ENCODE results near the gene HSPA12A.
"Not testable (repeated sequence)": the region's sequence is repeated elsewhere in the genome, so short reads cannot be mapped to it uniquely, and the experiment has no call there.

Gene HSPA12A

DNA sequence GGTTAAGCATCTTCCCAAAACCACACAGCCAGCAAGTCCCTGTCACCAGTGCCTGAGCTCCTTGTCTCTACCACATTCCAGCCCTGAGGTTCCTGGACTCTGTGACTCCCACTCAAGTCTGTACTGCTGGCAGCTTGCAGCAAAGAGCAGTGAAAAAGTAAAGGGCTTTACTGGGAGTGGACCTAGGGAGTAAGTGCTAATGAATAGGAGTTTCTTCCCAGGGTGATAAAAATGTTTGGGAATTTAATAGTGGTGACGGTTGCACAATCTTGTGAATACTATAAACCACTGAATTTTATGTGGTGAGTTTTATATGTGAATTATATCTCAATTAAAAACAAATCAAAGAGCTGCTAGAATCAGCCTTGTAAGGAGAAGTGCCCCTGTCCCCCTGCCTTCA lies 22.6 kb downstream of the HSPA12A start:
- no peaks in the 10 kb centered on the region for H3K27me3 ChIP-seq (ENCODE audit: insufficient read depth, low read length)
- H3K4me1 ChIP-seq (ENCODE audit: insufficient read depth, low read length) = peaks cover 3% of the 10 kb centered on the region; the same call in 1 of the 2 replicates
- no peaks in the 10 kb centered on the region for H3K9me3 ChIP-seq (ENCODE audit: insufficient read depth, low read depth, low read length)
- H3K27ac ChIP-seq (ENCODE audit: low read length) = no peak overlapping the region
- H3K36me3 ChIP-seq (ENCODE audit: insufficient read depth, low read depth, low read length) = no peaks in the 10 kb centered on the region
- no peak overlapping the region for H3K9ac ChIP-seq (ENCODE audit: low read depth, low read length)
- no peak overlapping the region for H3K4me3 ChIP-seq (ENCODE audit: low read length)

DNA sequence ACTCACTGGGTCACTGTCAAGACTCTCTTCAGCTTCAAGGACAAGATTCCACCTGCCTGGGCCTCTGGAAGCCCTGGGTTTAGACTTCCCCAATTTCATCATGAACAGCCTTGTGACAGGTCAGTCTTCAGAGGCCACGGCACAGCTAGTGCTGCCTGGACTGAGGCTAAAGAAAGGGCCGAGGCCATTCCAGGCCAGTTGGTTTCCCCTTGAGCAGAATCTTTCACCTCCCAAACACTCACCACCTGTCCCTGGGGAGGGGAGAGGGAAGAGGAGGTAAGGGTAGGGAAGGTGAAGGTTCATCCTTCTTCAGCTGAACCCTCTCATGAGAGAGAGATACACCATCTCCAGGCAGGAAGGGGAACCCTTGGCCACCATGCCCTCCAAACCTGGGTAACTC lies 24.3 kb downstream of the HSPA12A start:
- Histone ChIP-seq H3K36me3 (ENCODE audit: insufficient read depth, low read depth, low read length) (no peaks in the 10 kb centered on the region), H3K27ac (ENCODE audit: low read length) (no peak overlapping the region), H3K9me3 (ENCODE audit: insufficient read depth, low read depth, low read length) (no peaks in the 10 kb centered on the region), H3K4me3 (ENCODE audit: low read length) (no peak overlapping the region), H3K4me1 (ENCODE audit: insufficient read depth, low read length) (peaks cover 3% of the 10 kb centered on the region; the same call in 1 of the 2 replicates), H3K9ac (ENCODE audit: low read depth, low read length) (no peak overlapping the region), H3K27me3 (ENCODE audit: insufficient read depth, low read length) (no peaks in the 10 kb centered on the region)

DNA sequence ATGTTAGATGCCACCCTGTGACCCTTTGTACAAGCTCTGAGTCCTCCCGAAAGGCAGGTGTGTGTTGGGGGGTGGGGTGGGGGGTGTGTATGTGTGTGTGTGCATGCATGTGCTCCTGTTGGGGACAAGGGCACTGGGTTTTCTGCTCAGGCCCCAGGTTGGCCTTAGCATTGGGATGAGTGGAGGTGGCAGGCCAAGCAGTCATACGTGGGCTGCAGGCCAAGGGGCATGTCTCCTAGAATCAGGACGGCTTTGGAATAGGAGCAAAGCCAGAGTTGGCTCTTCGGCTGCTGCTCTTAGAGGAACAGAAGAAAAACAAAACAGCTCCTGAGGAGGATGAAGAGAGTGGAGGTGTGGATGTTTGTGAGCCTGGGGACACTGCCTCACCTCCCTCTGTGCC lies 26.0 kb downstream of the HSPA12A start:
- Histone ChIP-seq H3K9me3 (ENCODE audit: insufficient read depth, low read depth, low read length) (no peaks in the 10 kb centered on the region), H3K36me3 (ENCODE audit: insufficient read depth, low read depth, low read length) (no peaks in the 10 kb centered on the region), H3K9ac (ENCODE audit: low read depth, low read length) (no peak overlapping the region), H3K4me1 (ENCODE audit: insufficient read depth, low read length) (no peaks in the 10 kb centered on the region; the same call in 1 of the 2 replicates), H3K4me3 (ENCODE audit: low read length) (no peak overlapping the region), H3K27ac (ENCODE audit: low read length) (no peak overlapping the region), H3K27me3 (ENCODE audit: insufficient read depth, low read length) (no peaks in the 10 kb centered on the region)

DNA sequence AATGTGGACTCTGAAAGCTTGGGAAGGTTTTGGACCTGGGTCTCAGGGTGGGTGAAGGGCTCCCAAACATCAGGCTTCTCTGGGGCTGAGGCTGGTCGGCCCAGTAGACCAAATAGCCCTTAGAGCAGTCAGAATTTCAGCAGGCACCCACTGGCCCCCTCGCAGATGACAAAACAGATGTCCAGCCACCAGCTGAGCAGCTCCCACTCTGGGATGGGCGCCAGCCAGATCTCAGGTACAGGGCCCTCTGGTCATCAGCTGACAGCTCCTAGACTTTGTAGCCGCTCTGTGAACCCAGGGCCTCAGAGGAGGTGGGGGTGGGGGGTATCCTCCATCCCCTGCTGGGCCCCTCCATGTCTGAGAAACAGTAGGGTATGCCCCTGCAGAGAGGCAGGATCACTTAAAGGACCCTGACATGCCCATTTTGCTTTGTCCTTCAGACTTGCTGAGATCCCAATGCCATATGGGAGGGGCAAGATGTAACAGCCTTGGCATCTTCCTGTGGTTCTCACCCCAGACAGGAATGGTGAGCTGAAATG lies 26.5 kb downstream of the HSPA12A start:
- Histone ChIP-seq H3K27me3 (ENCODE audit: insufficient read depth, low read length) (no peaks in the 10 kb centered on the region), H3K9me3 (ENCODE audit: insufficient read depth, low read depth, low read length) (no peaks in the 10 kb centered on the region), H3K36me3 (ENCODE audit: insufficient read depth, low read depth, low read length) (no peaks in the 10 kb centered on the region), H3K4me1 (ENCODE audit: insufficient read depth, low read length) (no peaks in the 10 kb centered on the region; the same call in 1 of the 2 replicates), H3K4me3 (ENCODE audit: low read length) (no peak overlapping the region), H3K27ac (ENCODE audit: low read length) (no peak overlapping the region), H3K9ac (ENCODE audit: low read depth, low read length) (no peak overlapping the region)

DNA sequence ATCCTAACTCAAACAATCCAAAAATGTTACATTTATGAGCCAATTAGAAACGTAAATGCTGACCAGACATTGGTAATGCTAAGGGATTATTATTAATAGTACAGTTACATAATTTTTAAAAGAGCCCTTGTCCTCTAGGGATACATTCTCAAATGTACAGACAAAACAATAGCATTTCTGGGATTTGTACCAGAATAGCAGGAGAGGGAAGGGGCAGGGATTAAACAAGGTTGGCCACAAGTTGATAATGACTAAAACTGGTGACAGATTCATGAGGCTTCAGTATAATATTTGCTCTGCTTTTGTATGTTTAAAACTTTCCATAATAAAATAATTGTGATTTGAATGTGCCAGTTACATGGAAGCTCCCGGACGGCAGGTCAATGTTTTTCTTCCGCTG lies 27.0 kb downstream of the HSPA12A start:
- H3K27me3 ChIP-seq (ENCODE audit: insufficient read depth, low read length) = no peaks in the 10 kb centered on the region
- H3K27ac ChIP-seq (ENCODE audit: low read length) = no peak overlapping the region

DNA sequence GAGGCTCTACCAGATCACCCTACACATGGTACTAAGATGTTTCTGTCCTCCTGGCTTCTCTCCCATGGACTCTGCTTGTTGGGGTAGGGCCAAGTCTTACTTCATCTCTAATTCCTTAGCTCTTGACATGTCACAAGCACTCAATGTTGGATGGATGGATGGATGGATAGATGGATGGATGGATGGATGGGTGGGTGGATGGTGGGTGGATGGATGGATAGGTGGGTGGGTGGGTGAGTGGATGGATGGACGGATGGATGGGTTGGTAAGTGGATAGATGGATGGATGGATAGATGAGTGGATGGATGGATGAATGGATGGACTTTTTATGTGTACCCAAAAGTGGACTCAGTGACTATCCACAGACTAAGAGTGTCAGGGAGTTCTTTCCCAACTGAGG lies 28.5 kb downstream of the HSPA12A start:
- no peaks in the 10 kb centered on the region for H3K4me1 ChIP-seq (ENCODE audit: insufficient read depth, low read length)
- no peaks in the 10 kb centered on the region for H3K36me3 ChIP-seq (ENCODE audit: insufficient read depth, low read depth, low read length)
- H3K9me3 ChIP-seq (ENCODE audit: insufficient read depth, low read depth, low read length) = no peaks in the 10 kb centered on the region
- H3K27ac ChIP-seq (ENCODE audit: low read length) = no peak overlapping the region
- no peak overlapping the region for H3K4me3 ChIP-seq (ENCODE audit: low read length)
- no peaks in the 10 kb centered on the region for H3K27me3 ChIP-seq (ENCODE audit: insufficient read depth, low read length)
- no peak overlapping the region for H3K9ac ChIP-seq (ENCODE audit: low read depth, low read length)

More for the DNA sequence above, 27.0 kb downstream of the HSPA12A start:
- Histone ChIP-seq H3K4me1 (ENCODE audit: insufficient read depth, low read length) (no peaks in the 10 kb centered on the region), H3K36me3 (ENCODE audit: insufficient read depth, low read depth, low read length) (no peaks in the 10 kb centered on the region), H3K9me3 (ENCODE audit: insufficient read depth, low read depth, low read length) (no peaks in the 10 kb centered on the region), H3K4me3 (ENCODE audit: low read length) (no peak overlapping the region), H3K9ac (ENCODE audit: low read depth, low read length) (no peak overlapping the region)

DNA sequence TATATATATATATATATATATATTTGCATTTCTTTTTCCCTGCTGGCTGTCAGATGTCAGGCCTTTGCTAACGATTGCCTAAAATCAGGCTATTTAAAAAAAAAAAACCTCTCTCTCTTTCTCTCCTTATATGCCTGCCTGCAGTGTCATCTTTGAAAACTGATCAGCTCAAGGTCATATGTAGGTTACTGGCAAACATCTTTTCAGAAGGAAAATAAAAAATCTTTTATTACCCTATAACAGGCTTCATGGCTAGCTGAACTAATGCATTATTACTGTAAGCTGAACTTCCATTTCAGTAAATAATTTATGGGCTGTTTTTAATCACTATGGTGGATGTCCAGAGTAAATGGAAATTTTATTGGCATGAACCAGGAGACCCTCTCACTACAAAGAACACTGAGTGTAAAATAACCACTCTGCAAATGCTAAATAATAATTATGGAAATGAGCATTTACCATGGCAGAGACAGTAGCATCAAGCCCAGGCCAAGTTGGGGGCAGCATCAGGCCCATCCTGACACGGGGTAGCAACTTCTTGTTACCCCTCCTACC lies 29.3 kb downstream of the HSPA12A start:
- Histone ChIP-seq H3K27ac (ENCODE audit: low read length) (no peak overlapping the region), H3K4me1 (ENCODE audit: insufficient read depth, low read length) (no peaks in the 10 kb centered on the region), H3K9ac (ENCODE audit: low read depth, low read length) (no peak overlapping the region), H3K9me3 (ENCODE audit: insufficient read depth, low read depth, low read length) (no peaks in the 10 kb centered on the region), H3K27me3 (ENCODE audit: insufficient read depth, low read length) (no peaks in the 10 kb centered on the region), H3K4me3 (ENCODE audit: low read length) (no peak overlapping the region), H3K36me3 (ENCODE audit: insufficient read depth, low read depth, low read length) (no peaks in the 10 kb centered on the region)

DNA sequence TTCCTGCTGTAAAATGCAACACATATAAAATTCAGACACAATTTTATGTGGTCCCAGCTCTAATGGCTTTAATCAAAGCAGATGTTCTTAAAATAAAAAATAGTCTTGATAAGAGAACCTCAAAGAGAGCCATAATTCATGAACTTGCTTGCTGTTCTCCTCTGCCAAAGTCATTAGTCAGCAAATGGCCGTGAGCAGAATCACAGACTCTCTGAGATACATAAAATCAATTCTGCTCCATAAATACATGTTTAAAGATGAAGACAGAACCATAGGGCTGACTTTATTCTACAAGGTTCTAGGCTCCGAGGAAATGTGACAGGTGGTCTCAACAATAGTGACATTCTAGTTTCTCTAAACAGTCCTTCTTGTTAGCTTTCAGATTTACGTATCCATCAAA lies 29.8 kb downstream of the HSPA12A start:
- H3K9me3 ChIP-seq (ENCODE audit: insufficient read depth, low read depth, low read length) = no peaks in the 10 kb centered on the region
- H3K9ac ChIP-seq (ENCODE audit: low read depth, low read length) = no peak overlapping the region
- H3K27ac ChIP-seq (ENCODE audit: low read length) = no peak overlapping the region
- H3K4me3 ChIP-seq (ENCODE audit: low read length) = no peak overlapping the region
- H3K4me1 ChIP-seq (ENCODE audit: insufficient read depth, low read length) = peaks cover 1% of the 10 kb centered on the region; the same call in 1 of the 2 replicates
- H3K27me3 ChIP-seq (ENCODE audit: insufficient read depth, low read length) = no peaks in the 10 kb centered on the region
- H3K36me3 ChIP-seq (ENCODE audit: insufficient read depth, low read depth, low read length) = no peaks in the 10 kb centered on the region

DNA sequence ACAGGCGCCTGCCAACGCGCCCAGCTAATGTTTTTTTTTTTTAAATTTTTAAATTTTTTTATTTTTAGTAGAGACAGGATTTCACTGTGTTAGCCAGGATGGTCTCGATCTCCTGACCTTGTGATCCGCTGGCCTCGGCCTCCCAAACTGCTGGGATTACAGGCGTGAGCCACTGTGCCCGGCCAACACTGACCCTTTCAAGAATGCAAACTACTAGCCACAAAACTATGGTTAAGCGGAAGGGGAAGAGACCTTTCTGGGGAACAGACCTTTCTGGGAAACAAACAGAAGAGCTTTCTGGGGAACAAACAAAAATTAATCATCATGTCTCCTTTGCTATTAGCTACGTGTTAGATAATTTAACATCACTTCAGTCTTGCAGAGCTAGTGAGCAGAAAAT lies 30.6 kb downstream of the HSPA12A start:
- not testable (repeated sequence) for H3K36me3 ChIP-seq (ENCODE audit: insufficient read depth, low read depth, low read length); H3K4me1 ChIP-seq (ENCODE audit: insufficient read depth, low read length); H3K4me3 ChIP-seq (ENCODE audit: low read length); H3K9me3 ChIP-seq (ENCODE audit: insufficient read depth, low read depth, low read length); H3K27me3 ChIP-seq (ENCODE audit: insufficient read depth, low read length); H3K9ac ChIP-seq (ENCODE audit: low read depth, low read length); H3K27ac ChIP-seq (ENCODE audit: low read length)

DNA sequence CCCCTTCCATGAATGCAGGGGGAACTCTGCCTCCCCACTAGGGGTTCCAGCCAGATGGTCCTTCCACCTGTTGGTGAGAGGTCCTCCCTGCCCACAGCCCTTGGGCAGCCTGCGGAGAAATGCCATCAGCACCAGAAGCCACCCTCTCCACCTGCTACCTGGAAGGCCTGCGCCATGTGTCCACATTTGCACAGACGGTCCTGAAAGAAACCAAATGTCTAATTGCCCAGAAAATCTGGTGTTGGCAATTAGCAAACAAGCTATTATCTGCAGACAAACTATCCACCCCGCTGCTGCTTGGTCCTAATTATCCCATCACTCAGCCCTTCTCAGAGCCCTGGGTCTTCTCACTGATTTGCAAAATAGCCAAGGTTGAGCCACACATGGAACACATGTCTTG lies 32.3 kb downstream of the HSPA12A start:
- Histone ChIP-seq H3K4me3 (ENCODE audit: low read length) (no peak overlapping the region), H3K27me3 (ENCODE audit: insufficient read depth, low read length) (no peaks in the 10 kb centered on the region), H3K36me3 (ENCODE audit: insufficient read depth, low read depth, low read length) (no peaks in the 10 kb centered on the region), H3K4me1 (ENCODE audit: insufficient read depth, low read length) (peaks cover 9% of the 10 kb centered on the region; the same call in 1 of the 2 replicates), H3K27ac (ENCODE audit: low read length) (no peak overlapping the region), H3K9me3 (ENCODE audit: insufficient read depth, low read depth, low read length) (no peaks in the 10 kb centered on the region), H3K9ac (ENCODE audit: low read depth, low read length) (no peak overlapping the region)

DNA sequence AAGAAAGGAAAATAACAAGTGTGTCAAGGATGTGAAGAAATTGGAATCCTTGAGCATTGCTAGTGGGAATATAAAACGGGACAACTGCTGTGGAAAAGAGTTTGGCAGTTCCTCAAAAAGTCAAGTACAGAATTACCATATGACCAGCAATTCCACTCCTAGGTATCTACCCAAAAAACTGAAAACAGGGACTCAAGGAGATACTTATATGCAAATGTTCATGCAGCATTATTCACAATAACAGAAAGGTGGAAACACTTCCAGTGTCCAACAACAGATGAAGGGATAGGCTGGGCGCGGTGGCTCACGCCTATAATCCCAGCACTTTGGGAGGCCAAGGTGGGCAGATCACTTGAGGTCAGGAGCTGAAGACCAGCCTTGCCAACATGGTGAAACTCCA lies 33.5 kb downstream of the HSPA12A start:
- no peak overlapping the region for H3K27ac ChIP-seq (ENCODE audit: low read length)
- no peak overlapping the region for H3K9ac ChIP-seq (ENCODE audit: low read depth, low read length)
- no peaks in the 10 kb centered on the region for H3K27me3 ChIP-seq (ENCODE audit: insufficient read depth, low read length)
- peaks cover 9% of the 10 kb centered on the region; the same call in 1 of the 2 replicates for H3K4me1 ChIP-seq (ENCODE audit: insufficient read depth, low read length)
- H3K36me3 ChIP-seq (ENCODE audit: insufficient read depth, low read depth, low read length) = no peaks in the 10 kb centered on the region
- no peaks in the 10 kb centered on the region for H3K9me3 ChIP-seq (ENCODE audit: insufficient read depth, low read depth, low read length)
- H3K4me3 ChIP-seq (ENCODE audit: low read length) = no peak overlapping the region

DNA sequence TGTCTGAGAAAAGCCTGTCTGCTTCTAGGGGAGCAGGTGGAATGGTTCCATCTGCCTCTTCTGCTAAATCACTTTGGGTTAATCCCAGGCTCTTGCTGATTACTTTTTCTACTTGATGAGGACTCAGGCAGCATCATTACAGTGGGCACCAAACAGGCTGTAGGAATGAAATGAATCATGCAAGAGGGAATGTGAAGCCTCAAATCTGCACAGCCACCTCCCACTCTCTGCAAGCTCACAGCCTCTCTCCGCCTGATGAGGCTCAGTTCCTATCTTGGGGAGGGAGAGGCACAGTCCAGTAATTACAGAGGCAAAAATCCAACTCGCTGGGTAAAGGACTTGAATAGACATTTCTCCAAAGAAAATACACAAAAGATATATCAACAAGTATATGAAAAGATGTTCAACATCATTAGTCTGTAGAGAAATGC lies 34.0 kb downstream of the HSPA12A start:
- Histone ChIP-seq H3K36me3 (ENCODE audit: insufficient read depth, low read depth, low read length) (no peaks in the 10 kb centered on the region), H3K4me3 (ENCODE audit: low read length) (no peak overlapping the region), H3K27me3 (ENCODE audit: insufficient read depth, low read length) (no peaks in the 10 kb centered on the region), H3K9ac (ENCODE audit: low read depth, low read length) (no peak overlapping the region), H3K9me3 (ENCODE audit: insufficient read depth, low read depth, low read length) (no peaks in the 10 kb centered on the region), H3K27ac (ENCODE audit: low read length) (no peak overlapping the region), H3K4me1 (ENCODE audit: insufficient read depth, low read length) (peaks cover 9% of the 10 kb centered on the region; the same call in 1 of the 2 replicates)
